ENCODE results near the gene APOBEC3B. TPM values are rescaled to one million over a fixed set of nuclear protein-coding genes. Genes with fewer than 3 reads are reported as not detected.
"Not testable (repeated sequence)": the region's sequence is repeated elsewhere in the genome, so short reads cannot be mapped to it uniquely, and the experiment has no call there.

Gene APOBEC3B
- total RNA-seq, 4 donors from 2014 or later = 1.2 to 1.5 TPM; not detected in 2

DNA sequence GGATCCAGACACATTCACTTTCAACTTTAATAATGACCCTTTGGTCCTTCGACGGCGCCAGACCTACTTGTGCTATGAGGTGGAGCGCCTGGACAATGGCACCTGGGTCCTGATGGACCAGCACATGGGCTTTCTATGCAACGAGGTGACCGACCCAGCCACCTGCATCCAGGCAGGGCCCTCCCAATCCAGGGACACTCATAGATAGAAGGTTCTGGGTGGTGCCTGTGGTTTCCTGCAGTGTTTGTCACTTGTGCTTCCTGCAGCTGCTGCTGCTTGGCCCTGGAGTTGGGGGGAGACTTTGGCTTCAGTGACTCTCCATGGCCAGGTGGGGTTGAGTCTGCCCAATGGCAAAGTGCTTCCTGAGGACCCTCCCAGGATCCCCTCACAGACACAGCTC, 7.3 kb downstream of the APOBEC3B start:
- intact Hi-C loops (cut with DNase I; ENCODE audit: low total_unique reads) = no loop called here

DNA sequence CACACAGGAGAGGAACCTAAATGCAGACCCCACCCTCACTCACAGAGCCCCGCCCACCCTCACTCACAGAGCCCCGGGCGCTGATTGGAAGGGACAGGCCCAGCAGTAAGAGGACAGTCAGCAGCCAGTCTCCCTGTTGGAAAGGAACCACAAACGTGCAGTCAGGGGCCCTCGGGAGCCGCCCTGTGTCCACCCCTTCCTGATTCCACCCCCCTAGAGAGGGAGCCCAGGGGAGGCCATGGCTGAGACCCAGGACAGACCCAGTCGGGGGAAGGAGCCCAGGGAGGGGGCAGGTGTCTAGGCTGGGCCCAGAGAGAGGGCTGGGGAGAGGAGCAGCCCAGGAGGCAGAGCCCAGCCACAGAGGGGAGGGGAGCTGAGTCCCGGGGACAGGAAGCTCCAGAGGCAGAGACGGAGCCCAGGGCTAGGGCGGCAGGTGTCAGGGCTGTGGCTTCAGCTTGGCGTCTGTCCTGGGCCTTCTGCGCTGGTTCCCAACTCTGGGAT, 10.8 kb downstream of the APOBEC3B start:
- H3K27ac ChIP-seq; DNase-seq; intact Hi-C loops (cut with DNase I; ENCODE audit: low total_unique reads): not testable (repeated sequence)

More for the DNA sequence above, 7.3 kb downstream of the APOBEC3B start:
- TF ChIP-seq CTCF (IDR thresholded peaks at IDR 0.05) (no peak), POLR2A (IDR thresholded peaks at IDR 0.05) (no peak)
- no peaks in the 10 kb centered on the region for H3K4me1 ChIP-seq
- no peak overlapping the region for H3K4me3 ChIP-seq
- no peaks in the 10 kb centered on the region for H3K9me3 ChIP-seq
- no peaks in the 10 kb centered on the region for H3K36me3 ChIP-seq
- H3K27ac ChIP-seq = no peak overlapping the region
- DNase-seq = no peak
- no peaks in the 10 kb centered on the region for H3K27me3 ChIP-seq

DNA sequence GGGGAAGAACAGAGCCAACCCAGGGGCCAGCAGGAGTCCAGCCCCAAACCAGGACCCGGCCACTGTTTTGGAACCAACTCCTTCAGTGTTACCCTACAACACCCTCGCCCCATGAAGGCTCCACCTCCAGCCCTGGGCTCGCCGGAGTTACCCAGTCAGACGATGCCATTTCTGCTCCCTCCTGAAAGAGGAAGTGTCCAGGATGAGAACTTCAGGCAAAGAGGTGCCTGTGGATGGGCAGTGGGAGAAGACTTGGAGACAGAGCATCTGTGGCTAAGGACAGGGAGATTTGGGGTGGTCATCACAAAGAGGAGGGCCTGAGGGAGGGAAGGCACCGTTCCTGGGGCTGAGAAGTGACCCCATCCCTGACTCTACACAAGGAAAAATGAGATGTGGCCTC, 14.0 kb downstream of the APOBEC3B start:
- Histone ChIP-seq H3K27me3 (no peaks in the 10 kb centered on the region), H3K4me3 (no peak overlapping the region), H3K27ac (no peak overlapping the region), H3K36me3 (no peaks in the 10 kb centered on the region), H3K9me3 (no peaks in the 10 kb centered on the region), H3K4me1 (no peaks in the 10 kb centered on the region)
- no peak for TF ChIP-seq CTCF (IDR thresholded peaks at IDR 0.05)
- TF ChIP-seq POLR2A (IDR thresholded peaks at IDR 0.05) = no peak
- intact Hi-C loops (cut with DNase I; ENCODE audit: low total_unique reads) = no loop called here
- DNase-seq = no peak

More for the DNA sequence above, 10.8 kb downstream of the APOBEC3B start:
- not testable (repeated sequence) for H3K4me1 ChIP-seq, H3K9me3 ChIP-seq, H3K36me3 ChIP-seq, H3K27me3 ChIP-seq, H3K4me3 ChIP-seq

- intact Hi-C loops (cut with DNase I; ENCODE audit: low total_unique reads) = no loop called here
- Histone ChIP-seq H3K27ac (no peak overlapping the region), H3K9me3 (no peaks in the 10 kb centered on the region), H3K27me3 (no peaks in the 10 kb centered on the region), H3K4me3 (no peak overlapping the region), H3K36me3 (no peaks in the 10 kb centered on the region), H3K4me1 (no peaks in the 10 kb centered on the region)
- no peak for DNase-seq
- TF ChIP-seq POLR2A (IDR thresholded peaks at IDR 0.05) (no peak), CTCF (IDR thresholded peaks at IDR 0.05) (no peak)
Measured at GRCh38 chr22:38997518-38997917, 15.4 kb downstream of the APOBEC3B start.

DNA sequence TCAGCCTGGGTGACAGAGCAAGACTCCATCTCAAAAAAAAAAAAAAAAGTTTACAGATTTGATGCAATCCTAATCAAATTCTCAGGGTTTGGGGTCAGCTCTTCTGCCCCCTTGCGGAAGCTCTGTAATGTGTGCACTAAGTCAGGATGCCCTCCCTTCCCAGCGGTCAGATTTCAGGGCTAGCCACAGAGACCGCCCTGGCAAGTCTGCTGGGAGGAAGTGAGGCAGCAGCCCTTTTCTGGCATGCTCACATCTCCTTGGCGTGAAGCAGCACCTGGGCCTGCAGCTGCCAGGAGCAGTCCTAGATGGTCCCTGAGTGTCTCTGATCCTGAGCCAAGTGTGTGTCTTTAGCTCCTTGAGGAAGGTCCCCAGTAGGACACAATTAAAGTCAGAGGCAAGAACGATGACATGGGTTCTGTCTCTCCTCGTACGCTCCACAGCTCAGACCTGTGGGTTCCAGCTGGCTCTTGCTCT, 21.1 kb downstream of the APOBEC3B start:
- TF ChIP-seq POLR2A (IDR thresholded peaks at IDR 0.05) = no peak
- peak; percentile 70 to 82 (median 74) for TF ChIP-seq CTCF (IDR thresholded peaks at IDR 0.05)
- no peaks in the 10 kb centered on the region for H3K4me1 ChIP-seq
- no peaks in the 10 kb centered on the region for H3K27me3 ChIP-seq
- H3K9me3 ChIP-seq = no peaks in the 10 kb centered on the region
- intact Hi-C loops (cut with DNase I; ENCODE audit: low total_unique reads) = no loop called here
- H3K4me3 ChIP-seq = no peak overlapping the region
- no peak overlapping the region for H3K27ac ChIP-seq
- no peaks in the 10 kb centered on the region for H3K36me3 ChIP-seq
- DNase-seq = peak; percentile 75 to 77

DNA sequence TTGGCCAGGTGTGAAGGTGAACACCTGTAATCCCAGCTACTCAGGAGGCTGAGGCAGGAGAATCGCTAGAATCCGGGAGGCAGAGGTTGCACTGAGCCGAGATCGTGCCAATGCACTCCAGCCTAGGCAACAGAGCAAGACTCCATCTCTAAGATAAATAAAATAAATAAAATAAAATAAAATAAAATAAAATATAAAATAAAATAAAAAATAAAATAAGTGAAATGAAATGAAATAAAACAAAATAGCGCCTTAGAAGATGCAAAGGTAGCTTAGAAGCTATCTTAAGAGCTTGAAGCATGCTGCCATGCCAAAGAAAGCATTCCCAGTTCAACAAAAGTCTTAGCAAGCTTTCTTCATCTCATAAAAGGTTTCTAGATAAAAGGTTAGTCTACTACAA, 25.0 kb downstream of the APOBEC3B start:
- no peaks in the 10 kb centered on the region for H3K4me1 ChIP-seq
- intact Hi-C loops (cut with DNase I; ENCODE audit: low total_unique reads) = no loop called here
- DNase-seq = no peak

DNA sequence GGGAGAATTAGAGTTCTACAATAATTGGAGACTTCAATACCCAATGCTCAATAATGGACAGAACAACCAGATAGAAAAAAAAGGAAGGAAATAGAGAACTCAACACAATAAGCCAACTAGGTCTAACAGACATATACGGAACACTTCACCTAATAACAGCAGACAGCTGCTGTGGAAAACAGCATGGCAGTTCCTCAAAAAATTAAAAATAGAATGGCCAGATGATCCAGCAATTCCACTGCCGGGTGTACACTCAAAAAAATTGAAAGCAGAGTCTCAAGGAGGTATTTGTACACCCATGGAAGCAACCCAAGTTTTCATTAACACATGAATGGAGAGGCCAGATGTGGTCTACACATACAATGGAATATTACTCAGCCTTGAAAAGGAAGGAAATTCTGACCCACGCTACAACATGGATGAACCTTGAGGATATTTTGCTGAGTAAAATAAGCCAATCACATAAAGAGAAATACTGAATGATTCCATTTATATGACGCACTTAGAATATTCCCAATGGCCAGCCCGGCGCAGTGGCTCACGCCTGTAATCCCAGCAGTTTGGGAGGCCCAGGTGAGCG, 26.2 kb downstream of the APOBEC3B start:
- H3K27me3 ChIP-seq; H3K27ac ChIP-seq; H3K9me3 ChIP-seq; intact Hi-C loops (cut with DNase I; ENCODE audit: low total_unique reads); H3K4me1 ChIP-seq; DNase-seq; H3K4me3 ChIP-seq; H3K36me3 ChIP-seq: not testable (repeated sequence)

More for the DNA sequence above, 25.0 kb downstream of the APOBEC3B start:
- no peak overlapping the region for H3K27ac ChIP-seq
- TF ChIP-seq CTCF (IDR thresholded peaks at IDR 0.05) = no peak
- TF ChIP-seq POLR2A (IDR thresholded peaks at IDR 0.05) = no peak
- no peaks in the 10 kb centered on the region for H3K27me3 ChIP-seq
- no peak overlapping the region for H3K4me3 ChIP-seq
- no peaks in the 10 kb centered on the region for H3K9me3 ChIP-seq
- no peaks in the 10 kb centered on the region for H3K36me3 ChIP-seq

All from uterus (tissue), 4 donors.